HepG2 (cell line): ENCODE results near the gene NAPG. TPM values are rescaled to one million over a fixed set of nuclear protein-coding genes. Genes with fewer than 3 reads are reported as not detected.

ENCODE experiments used
- ARID4A ChIP-seq: sonication (generic); formaldehyde crosslinking; IDR thresholded peaks from 2 replicates; pipeline ENCODE4 v1.5.0; 2020; ENCODE audit warnings: mild to moderate bottlenecking, missing genetic modification reagents, borderline replicate concordance
- HHEX ChIP-seq: IDR thresholded peaks from 2 replicates; pipeline ENCODE4 v1.6.1; 2016; ENCODE audit warnings: control low read depth
- HOXA9 ChIP-seq: sonication (generic); formaldehyde crosslinking; IDR thresholded peaks from 2 replicates; pipeline ENCODE4 v1.8.1; 2022; ENCODE audit warnings: missing genetic modification reagents, mild to moderate bottlenecking, moderate library complexity, borderline replicate concordance
- polyA plus RNA-seq, 8 experiments: library from polyadenylated mRNA; depleted of rRNA in 3 of 8; stranded (reverse) in 7 of 8; unstranded in 1 of 8; fragments of >200 nt; fragmentation: Illumina TruSeq in 4 of 8; extraction: Trizol in 4 of 8; gene quantifications; 2 replicates each; pipeline versions ENCODE4 v1.2.1 to v1.2.3, GENCODE V29; 2011 to 2016; ENCODE audit warnings: low read depth in 4 of 8, missing spikeins in 1 of 8, mixed read lengths in 1 of 8; ENCODE audit not compliant: insufficient read depth in 1 of 8
- total RNA-seq, 5 experiments: library from RNA; depleted of rRNA; stranded (reverse); fragments of >200 nt; fragmentation: Illumina TruSeq; extraction: Trizol; gene quantifications; 2 replicates each; pipeline ENCODE4 v1.2.3, GENCODE V29; 2016; ENCODE audit warnings: low read depth in 1 of 5
- TF ChIP-seq, protein P1 (sequence below): sonication (generic); formaldehyde crosslinking; IDR thresholded peaks from 2 replicates; pipeline ENCODE4 v1.5.0; 2020; ENCODE audit warnings: missing genetic modification reagents
- TF ChIP-seq, protein P2 (sequence below): sonication (generic); formaldehyde crosslinking; IDR thresholded peaks from 2 replicates; pipeline ENCODE4 v1.9.0; 2021; ENCODE audit warnings: missing genetic modification reagents, borderline replicate concordance

The NAPG gene
- total and polyA plus RNA-seq, 2 of the 13 experiments (the other 11 are each of a cell fraction or from before 2014, with no cell fraction given) = 19.8 to 34.4 TPM

GRCh38 chr18:10514082-10514481 is 11.7 kb upstream of the NAPG start (continued):
- TF ChIP-seq ARID4A (CRISPR knock-in tag) = no peak
- TF ChIP-seq, protein P1, sequence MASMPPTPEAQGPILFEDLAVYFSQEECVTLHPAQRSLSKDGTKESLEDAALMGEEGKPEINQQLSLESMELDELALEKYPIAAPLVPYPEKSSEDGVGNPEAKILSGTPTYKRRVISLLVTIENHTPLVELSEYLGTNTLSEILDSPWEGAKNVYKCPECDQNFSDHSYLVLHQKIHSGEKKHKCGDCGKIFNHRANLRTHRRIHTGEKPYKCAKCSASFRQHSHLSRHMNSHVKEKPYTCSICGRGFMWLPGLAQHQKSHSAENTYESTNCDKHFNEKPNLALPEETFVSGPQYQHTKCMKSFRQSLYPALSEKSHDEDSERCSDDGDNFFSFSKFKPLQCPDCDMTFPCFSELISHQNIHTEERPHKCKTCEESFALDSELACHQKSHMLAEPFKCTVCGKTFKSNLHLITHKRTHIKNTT (CRISPR knock-in tag) = no peak
- TF ChIP-seq HHEX (CRISPR knock-in tag) = no peak
- no peak for TF ChIP-seq HOXA9 (CRISPR knock-in tag)
- TF ChIP-seq, protein P2, sequence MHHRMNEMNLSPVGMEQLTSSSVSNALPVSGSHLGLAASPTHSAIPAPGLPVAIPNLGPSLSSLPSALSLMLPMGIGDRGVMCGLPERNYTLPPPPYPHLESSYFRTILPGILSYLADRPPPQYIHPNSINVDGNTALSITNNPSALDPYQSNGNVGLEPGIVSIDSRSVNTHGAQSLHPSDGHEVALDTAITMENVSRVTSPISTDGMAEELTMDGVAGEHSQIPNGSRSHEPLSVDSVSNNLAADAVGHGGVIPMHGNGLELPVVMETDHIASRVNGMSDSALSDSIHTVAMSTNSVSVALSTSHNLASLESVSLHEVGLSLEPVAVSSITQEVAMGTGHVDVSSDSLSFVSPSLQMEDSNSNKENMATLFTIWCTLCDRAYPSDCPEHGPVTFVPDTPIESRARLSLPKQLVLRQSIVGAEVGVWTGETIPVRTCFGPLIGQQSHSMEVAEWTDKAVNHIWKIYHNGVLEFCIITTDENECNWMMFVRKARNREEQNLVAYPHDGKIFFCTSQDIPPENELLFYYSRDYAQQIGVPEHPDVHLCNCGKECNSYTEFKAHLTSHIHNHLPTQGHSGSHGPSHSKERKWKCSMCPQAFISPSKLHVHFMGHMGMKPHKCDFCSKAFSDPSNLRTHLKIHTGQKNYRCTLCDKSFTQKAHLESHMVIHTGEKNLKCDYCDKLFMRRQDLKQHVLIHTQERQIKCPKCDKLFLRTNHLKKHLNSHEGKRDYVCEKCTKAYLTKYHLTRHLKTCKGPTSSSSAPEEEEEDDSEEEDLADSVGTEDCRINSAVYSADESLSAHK (CRISPR knock-in tag) = no peak
